Neuronal stem cell (in vitro differentiated cells): ENCODE measurements around the gene GALNT11. TPM values are rescaled to one million over a fixed set of nuclear protein-coding genes. Genes with fewer than 3 reads are reported as not detected.

Source experiments
- DNase-seq: peaks from one replicate; pipeline ENCODE4 v3.0.0-alpha.2; 2013; ENCODE audit warnings: low spot score
- H2AFZ ChIP-seq: one replicate; pipeline ENCODE4 v1.6.1; 2013; ENCODE audit warnings: mild to moderate bottlenecking, low read length, inconsistent platforms
- H2AK5ac ChIP-seq: 2 replicates; pipeline ENCODE4 v1.6.1; 2013; ENCODE audit warnings: low read depth, mild to moderate bottlenecking, inconsistent platforms, low read length, moderate library complexity, mixed read lengths
- H2BK120ac ChIP-seq: 2 replicates; pipeline ENCODE4 v1.6.1; 2013; ENCODE audit warnings: low read depth, mild to moderate bottlenecking, inconsistent platforms, low read length, moderate library complexity, mixed read lengths
- H2BK12ac ChIP-seq: one replicate; pipeline ENCODE4 v1.6.1; 2013; ENCODE audit warnings: low read length, inconsistent platforms
- H2BK15ac ChIP-seq: 2 replicates; pipeline ENCODE4 v1.6.1; 2013; ENCODE audit warnings: mild to moderate bottlenecking, low read length, inconsistent platforms, mixed read lengths
- H2BK5ac ChIP-seq: one replicate; pipeline ENCODE4 v1.6.1; 2013; ENCODE audit warnings: inconsistent platforms, mild to moderate bottlenecking, low read length, moderate library complexity
- H3K14ac ChIP-seq: one replicate; pipeline ENCODE4 v1.6.1; 2013; ENCODE audit warnings: low read length, inconsistent platforms
- H3K18ac ChIP-seq: 2 replicates; pipeline ENCODE4 v1.6.1; 2013; ENCODE audit warnings: low read length, inconsistent platforms
- H3K23ac ChIP-seq: 2 replicates; pipeline ENCODE4 v1.6.1; 2013; ENCODE audit warnings: low read depth, mild to moderate bottlenecking, mixed read lengths, low read length, inconsistent platforms; ENCODE audit not compliant: poor library complexity
- H3K27ac ChIP-seq: replicated peaks from 3 replicates; pipeline ENCODE4 v1.5.1; 2013; ENCODE audit warnings: low read length, inconsistent platforms
- H3K27me3 ChIP-seq, 3 experiments: 2 replicates each; pipeline ENCODE4 v1.6.1; 2013; ENCODE audit warnings: low read length in 3 of 3, mild to moderate bottlenecking in 2 of 3, inconsistent platforms in 1 of 3, low read depth in 1 of 3, mixed read lengths in 1 of 3, moderate library complexity in 1 of 3; ENCODE audit not compliant: control insufficient read depth in 3 of 3, insufficient read depth in 3 of 3
- H3K36me3 ChIP-seq, 2 donors: replicated peaks in 1 of 2; 2 replicates each; pipeline ENCODE4 v1.6.1; 2013; ENCODE audit warnings: low read length in 2 of 2; ENCODE audit not compliant: control insufficient read depth in 2 of 2, insufficient read depth in 2 of 2
- H3K4ac ChIP-seq: 2 replicates; pipeline ENCODE4 v1.6.1; 2013; ENCODE audit warnings: inconsistent platforms, mild to moderate bottlenecking, low read length, moderate library complexity
- H3K4me1 ChIP-seq, 2 donors: 1 replicate in 1 of 2; 2 replicates in 1 of 2; pipeline ENCODE4 v1.6.1; 2013; ENCODE audit warnings: low read length in 2 of 2, low read depth in 1 of 2; ENCODE audit not compliant: control insufficient read depth in 2 of 2, insufficient read depth in 1 of 2
- H3K4me2 ChIP-seq: one replicate; pipeline ENCODE4 v1.6.1; 2013; ENCODE audit warnings: mild to moderate bottlenecking, low read length, inconsistent platforms; ENCODE audit not compliant: insufficient read depth, poor library complexity, severe bottlenecking
- H3K4me3 ChIP-seq, 2 donors: 2 replicates each; pipeline ENCODE4 v1.5.1; 2013; ENCODE audit warnings: low read length in 2 of 2, mild to moderate bottlenecking in 2 of 2, inconsistent platforms in 1 of 2, moderate library complexity in 1 of 2
- H3K79me1 ChIP-seq: one replicate; pipeline ENCODE4 v1.6.1; 2013; ENCODE audit warnings: low read depth, mild to moderate bottlenecking, inconsistent platforms, low read length, moderate library complexity
- H3K9ac ChIP-seq: one replicate; pipeline ENCODE4 v1.6.1; 2013; ENCODE audit warnings: mild to moderate bottlenecking, low read depth, low read length, inconsistent platforms; ENCODE audit not compliant: poor library complexity
- H3K9me3 ChIP-seq, 2 donors: replicated peaks in 1 of 2; 2 replicates each; pipeline versions ENCODE3 to v1.6.1; 2013; ENCODE audit warnings: low read length in 2 of 2, mild to moderate bottlenecking in 2 of 2, inconsistent platforms in 1 of 2, low read depth in 1 of 2, mixed read lengths in 1 of 2, moderate library complexity in 1 of 2; ENCODE audit not compliant: control insufficient read depth in 2 of 2, insufficient read depth in 1 of 2
- H4K8ac ChIP-seq: one replicate; pipeline ENCODE4 v1.6.1; 2013; ENCODE audit warnings: low read depth, mild to moderate bottlenecking, inconsistent platforms, low read length, moderate library complexity
- H4K91ac ChIP-seq: one replicate; pipeline ENCODE4 v1.6.1; 2013; ENCODE audit warnings: low read length, low read depth, mild to moderate bottlenecking, inconsistent platforms; ENCODE audit not compliant: poor library complexity
- WGBS, 2 donors: extraction: QIAGEN DNeasy Blood & Tissue Kit; methylation state at CpG; one replicate each; pipeline ENCODE4 v1.1.7; 2013; ENCODE audit warnings: missing lambda C conversion rate in 2 of 2, mixed read lengths in 1 of 2; ENCODE audit not compliant: insufficient read length in 2 of 2, insufficient replicate concordance in 1 of 2; ENCODE audit errors: extremely low coverage in 2 of 2; 5-methylcytosine and 5-hydroxymethylcytosine counted together
- small RNA-seq: library from polyadenylated mRNA; stranded (forward); fragments of <200 nt; extraction: miRNeasy Mini kit (QIAGEN cat#:217004); gene quantifications from one replicate; pipeline ENCODE3, GENCODE V24; 2013; ENCODE audit not compliant: insufficient read depth

The GALNT11 gene

DNA sequence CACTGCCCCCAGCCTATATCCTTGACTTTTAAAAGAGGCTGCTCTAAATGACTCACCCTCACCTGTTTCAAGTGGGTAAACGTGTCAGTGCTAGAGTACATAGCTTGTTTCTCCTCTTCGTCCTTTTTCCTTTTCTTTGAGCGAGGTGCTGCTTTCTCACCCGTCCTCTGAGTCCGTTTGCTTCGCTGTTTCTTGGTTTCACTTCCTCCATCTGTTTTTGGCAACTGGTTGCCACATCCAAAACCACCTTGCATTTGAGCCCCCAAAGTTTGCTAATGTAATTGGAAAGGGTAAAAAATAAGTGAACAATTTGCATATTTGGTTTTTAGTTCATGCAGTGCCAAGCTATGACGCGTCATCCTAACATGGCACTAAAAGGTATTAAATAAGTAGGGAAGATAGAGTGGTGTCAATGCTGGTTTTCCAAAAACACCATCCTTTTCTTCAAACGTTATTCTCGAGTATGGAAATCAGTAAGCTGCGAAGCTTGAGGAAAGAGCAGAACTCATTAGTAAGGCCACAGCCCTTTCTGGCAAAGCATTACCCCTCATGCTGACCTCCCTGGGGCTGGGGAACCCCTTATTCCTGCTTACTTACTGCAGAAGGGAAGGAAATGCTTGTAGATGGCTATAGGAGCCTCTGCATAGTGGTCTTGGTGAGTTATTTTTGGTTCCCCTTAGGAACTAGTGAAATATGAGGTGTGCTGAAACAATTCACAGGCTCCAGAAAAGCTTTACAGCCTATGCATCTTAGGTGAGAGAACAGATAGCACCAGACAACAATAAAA, 133.5 kb downstream of the GALNT11 start:
- Histone ChIP-seq H3K9ac (no peak overlapping the region), H3K36me3 (peaks cover 40 to 99% of the 10 kb centered on the region in 2 donors), H2BK15ac (no peak overlapping the region), H3K4me1 (no peaks in the 10 kb centered on the region), H4K8ac (no peak overlapping the region), H3K27ac (no peak overlapping the region), H4K91ac (no peak overlapping the region), H2BK12ac (no peak overlapping the region), H3K14ac (no peak overlapping the region), H3K27me3 (no peaks in the 10 kb centered on the region), H3K18ac (no peak overlapping the region), H2BK120ac (no peak overlapping the region), H3K4me3 (no peak overlapping the region), H2BK5ac (no peak overlapping the region), H3K4ac (no peak overlapping the region), H3K79me1 (no peaks in the 10 kb centered on the region), H3K4me2 (no peak overlapping the region), H3K23ac (no peak overlapping the region), H2AFZ (no peak overlapping the region), H2AK5ac (no peak overlapping the region), H3K9me3 (no peaks in the 10 kb centered on the region)
- no CpG with 5 or more reads among the region's 11 CpGs for WGBS, 2 donors
- no peak for DNase-seq

DNA sequence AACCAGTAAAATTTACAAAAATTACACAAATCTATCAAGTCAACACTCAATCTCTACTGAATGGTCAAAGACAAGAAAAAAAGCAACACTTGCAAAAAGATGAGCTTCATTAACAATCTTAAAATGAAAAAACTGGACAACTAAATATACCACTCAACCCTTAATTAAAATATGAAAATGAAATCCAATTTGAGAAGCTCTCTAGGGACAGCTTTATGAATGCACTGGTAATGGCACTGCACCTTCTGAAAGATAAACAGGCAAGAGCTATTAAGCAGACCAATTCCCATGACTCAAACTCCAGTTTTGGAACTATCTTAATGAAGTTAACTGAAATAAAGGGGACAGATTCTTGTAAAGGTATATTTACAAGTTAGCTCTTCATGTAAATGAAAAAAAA, 135.7 kb downstream of the GALNT11 start:
- Histone ChIP-seq H4K91ac (no peak overlapping the region), H3K79me1 (no peaks in the 10 kb centered on the region), H2AFZ (no peak overlapping the region), H3K9ac (no peak overlapping the region), H3K4ac (no peak overlapping the region), H3K4me2 (no peak overlapping the region), H3K27ac (no peak overlapping the region), H2AK5ac (no peak overlapping the region), H3K23ac (no peak overlapping the region), H3K27me3 (no peaks in the 10 kb centered on the region), H3K4me1 (no peaks in the 10 kb centered on the region), H3K4me3 (no peak overlapping the region), H4K8ac (no peak overlapping the region), H3K14ac (no peak overlapping the region), H2BK12ac (no peak overlapping the region), H3K9me3 (no peaks in the 10 kb centered on the region), H3K36me3 (peaks cover 31 to 96% of the 10 kb centered on the region in 2 donors), H3K18ac (no peak overlapping the region), H2BK5ac (no peak overlapping the region), H2BK15ac (no peak overlapping the region), H2BK120ac (no peak overlapping the region)
- DNase-seq, result no peak

DNA sequence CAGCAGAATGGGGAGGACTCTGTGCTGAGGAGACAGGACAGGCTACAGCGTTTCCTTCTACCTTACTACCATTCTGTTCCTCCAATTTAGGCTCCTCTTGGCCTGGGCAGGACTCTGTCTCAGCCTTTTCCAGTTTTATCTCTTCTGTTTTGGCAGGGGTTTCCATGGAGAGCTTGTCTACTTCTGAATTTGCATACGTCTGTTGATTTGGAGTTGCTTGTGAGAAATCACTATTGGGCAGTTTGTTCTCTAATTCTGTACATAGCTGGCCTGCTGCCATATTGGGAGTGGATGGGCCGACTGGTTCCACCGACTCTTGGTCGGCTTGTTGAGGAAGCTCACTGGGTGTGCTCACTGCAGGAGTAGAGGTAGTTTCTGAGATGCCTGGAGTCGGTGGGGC, 136.8 kb downstream of the GALNT11 start:
- no peak overlapping the region for H3K18ac ChIP-seq
- DNase-seq, result no peak
- WGBS, 2 donors, result no CpG with 5 or more reads among the region's 6 CpGs
- no peaks in the 10 kb centered on the region for H3K9me3 ChIP-seq
- H2BK5ac ChIP-seq, result no peak overlapping the region
- no peak overlapping the region for H4K91ac ChIP-seq
- H3K14ac ChIP-seq, result no peak overlapping the region
- no peak overlapping the region for H2AK5ac ChIP-seq
- no peak overlapping the region for H3K4me3 ChIP-seq
- peaks cover 31 to 96% of the 10 kb centered on the region in 2 donors for H3K36me3 ChIP-seq
- no peaks in the 10 kb centered on the region for H3K4me1 ChIP-seq
- H3K4me2 ChIP-seq, result no peak overlapping the region
- no peaks in the 10 kb centered on the region for H3K27me3 ChIP-seq
- no peak overlapping the region for H3K4ac ChIP-seq
- no peaks in the 10 kb centered on the region for H3K79me1 ChIP-seq
- H3K27ac ChIP-seq, result no peak overlapping the region
- no peak overlapping the region for H4K8ac ChIP-seq
- no peak overlapping the region for H2BK12ac ChIP-seq
- no peak overlapping the region for H2BK15ac ChIP-seq
- H3K23ac ChIP-seq, result no peak overlapping the region
- no peak overlapping the region for H2BK120ac ChIP-seq
- H2AFZ ChIP-seq, result no peak overlapping the region
- H3K9ac ChIP-seq, result no peak overlapping the region

Small RNAs within 50 kb of the gene (small RNA-seq; reads per million reads assigned to genes)
- not detected for gene RF00017
